ENCODE results near the gene BMF.
A peak's percentile ranks its signal among the peaks of the same experiment; 100 is the strongest.
"Not testable (repeated sequence)": the region's sequence is repeated elsewhere in the genome, so short reads cannot be mapped to it uniquely, and the experiment has no call there.

Gene BMF

GRCh38 chr15:40087991-40088928 is 20.4 kb downstream of the BMF start:
- no peak for DNase-seq

GRCh38 chr15:40087068-40087810 is 21.4 kb downstream of the BMF start:
- DNase-seq: no peak

- DNase-seq: no peak
Measured at GRCh38 chr15:40085266-40085665, 23.4 kb downstream of the BMF start.

GRCh38 chr15:40084650-40085049 is 24.0 kb downstream of the BMF start:
- DNase-seq: no peak

- DNase-seq: no peak
Measured at GRCh38 chr15:40082195-40082883, 26.3 kb downstream of the BMF start.

- DNase-seq: no peak
Measured at GRCh38 chr15:40081691-40082194, 26.9 kb downstream of the BMF start.

- DNase-seq: no peak
Measured at GRCh38 chr15:40080847-40081246, 27.8 kb downstream of the BMF start.

GRCh38 chr15:40080104-40080503 is 28.6 kb downstream of the BMF start:
- no peak for DNase-seq

- no peak for DNase-seq
Measured at GRCh38 chr15:40079456-40079855, 29.2 kb downstream of the BMF start.

- no peak for DNase-seq
Measured at GRCh38 chr15:40075298-40076044, 33.2 kb downstream of the BMF start.

- not testable (repeated sequence) for DNase-seq
Measured at GRCh38 chr15:40074656-40075055, 34.0 kb downstream of the BMF start.

- peak; percentile 55 to 68 for DNase-seq
Measured at GRCh38 chr15:40073716-40074490, 34.8 kb downstream of the BMF start.

GRCh38 chr15:40072216-40072990 is 36.3 kb downstream of the BMF start:
- DNase-seq: no peak

GRCh38 chr15:40070608-40071218 is 38.0 kb downstream of the BMF start:
- no peak for DNase-seq

GRCh38 chr15:40070166-40070557 is 38.5 kb downstream of the BMF start:
- no peak for DNase-seq

GRCh38 chr15:40069178-40070165 is 39.2 kb downstream of the BMF start:
- DNase-seq: no peak

GRCh38 chr15:40067921-40068624 is 40.6 kb downstream of the BMF start:
- no peak for DNase-seq

GRCh38 chr15:40066589-40066988 is 42.1 kb downstream of the BMF start:
- DNase-seq: no peak

Data from activated T-cell treated with anti-CD3 and anti-CD28 coated beads, Interleukin-2, amount 50 U/mL, for 48 hours (primary cell).